Ovary (tissue), 3 donors: ENCODE data around the gene MRPL18.

Source experiments
- EP300 ChIP-seq: sonication (generic); formaldehyde crosslinking; IDR thresholded peaks from one replicate; pipeline ENCODE4 v1.6.1; 2017; ENCODE audit warnings: antibody characterized with exemption
- POLR2A ChIP-seq: fragments of 450-650 bp; IDR thresholded peaks from one replicate; pipeline ENCODE4 v1.6.1; 2017; ENCODE audit warnings: antibody characterized with exemption, mild to moderate bottlenecking, moderate library complexity
- TF ChIP-seq, protein P1 (sequence below), 3 donors: fragments of 450-650 bp in 2 of 3; fragments of 200-600 bp in 1 of 3; IDR thresholded peaks; one replicate each; pipeline versions ENCODE4 v1.5.1 to v1.8.0; 2016 to 2022; ENCODE audit warnings: antibody characterized with exemption in 3 of 3, mild to moderate bottlenecking in 1 of 3
- donor health status: DM: no; HTN: no; CAD: no.

DNA sequence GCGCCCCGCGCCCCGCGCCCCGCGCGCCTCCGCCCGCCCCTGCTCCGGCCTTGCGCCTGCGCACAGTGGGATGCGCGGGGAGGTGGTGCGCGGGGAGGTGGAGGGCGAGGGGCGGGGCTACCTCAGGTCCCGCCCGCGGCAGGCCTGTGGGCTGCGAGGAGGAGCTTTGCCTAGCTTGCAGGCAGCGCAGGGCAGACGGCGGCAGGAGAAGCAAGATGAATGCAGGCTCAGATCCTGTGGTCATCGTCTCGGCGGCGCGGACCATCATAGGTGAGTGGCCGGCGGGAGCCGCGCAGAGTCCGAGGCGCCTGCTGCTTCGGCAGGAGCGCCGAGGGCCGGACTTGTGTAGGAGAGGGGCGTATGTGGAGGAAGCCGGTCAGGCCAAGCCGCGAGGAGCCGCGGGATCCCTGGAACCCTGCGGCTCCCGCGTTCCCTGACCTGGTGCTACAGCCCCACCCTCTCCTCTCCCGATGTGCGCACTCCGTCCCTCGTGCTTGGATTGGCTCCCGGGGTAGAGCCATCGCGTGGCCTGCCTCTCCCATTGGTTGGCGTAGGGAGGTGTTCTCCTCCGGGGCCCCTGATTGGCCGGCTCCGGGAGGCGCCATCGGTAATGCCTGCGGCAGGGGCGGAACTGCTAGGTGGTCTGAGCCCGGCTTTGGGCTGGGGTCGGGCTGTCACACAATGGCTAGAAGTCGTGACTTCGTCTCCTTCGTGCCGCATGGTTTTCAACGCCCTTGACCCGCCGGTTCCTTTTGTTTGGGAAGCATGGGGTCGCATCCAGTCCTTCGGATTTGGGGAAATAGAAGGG lies 28.2 kb upstream of the MRPL18 start, which contains the start of gene ACAT2:
- TF ChIP-seq, protein P1, sequence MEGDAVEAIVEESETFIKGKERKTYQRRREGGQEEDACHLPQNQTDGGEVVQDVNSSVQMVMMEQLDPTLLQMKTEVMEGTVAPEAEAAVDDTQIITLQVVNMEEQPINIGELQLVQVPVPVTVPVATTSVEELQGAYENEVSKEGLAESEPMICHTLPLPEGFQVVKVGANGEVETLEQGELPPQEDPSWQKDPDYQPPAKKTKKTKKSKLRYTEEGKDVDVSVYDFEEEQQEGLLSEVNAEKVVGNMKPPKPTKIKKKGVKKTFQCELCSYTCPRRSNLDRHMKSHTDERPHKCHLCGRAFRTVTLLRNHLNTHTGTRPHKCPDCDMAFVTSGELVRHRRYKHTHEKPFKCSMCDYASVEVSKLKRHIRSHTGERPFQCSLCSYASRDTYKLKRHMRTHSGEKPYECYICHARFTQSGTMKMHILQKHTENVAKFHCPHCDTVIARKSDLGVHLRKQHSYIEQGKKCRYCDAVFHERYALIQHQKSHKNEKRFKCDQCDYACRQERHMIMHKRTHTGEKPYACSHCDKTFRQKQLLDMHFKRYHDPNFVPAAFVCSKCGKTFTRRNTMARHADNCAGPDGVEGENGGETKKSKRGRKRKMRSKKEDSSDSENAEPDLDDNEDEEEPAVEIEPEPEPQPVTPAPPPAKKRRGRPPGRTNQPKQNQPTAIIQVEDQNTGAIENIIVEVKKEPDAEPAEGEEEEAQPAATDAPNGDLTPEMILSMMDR (IDR thresholded peaks at IDR 0.05), result peak in 1 of 3 donors; percentile 33
- TF ChIP-seq EP300 (peak; percentile 36), POLR2A (peak; percentile 69)
